Measurements from ENCODE around the gene PVALB. TPM values are rescaled to one million over a fixed set of nuclear protein-coding genes. Genes with fewer than 3 reads are reported as not detected.

The PVALB gene
- total RNA-seq = 3.2 TPM

GRCh38 chr22:36816636-36817524 lies at the start of gene PVALB:
Gene PVALB (minus strand): TSS chr22:36817035. CDS start chr22:36817005, 30 bp downstream.

GRCh38 chr22:36860821-36861659 lies 44.2 kb upstream of the PVALB start, which contains the start of gene NCF4:
Gene NCF4 (plus strand): TSS chr22:36861006. CDS start chr22:36861172, 166 bp downstream.

GRCh38 chr22:36775964-36776669 lies 40.7 kb downstream of the PVALB start, which contains the start of gene IFT27:
Gene IFT27 (minus strand): TSS chr22:36776119. CDS start chr22:36775707, 412 bp downstream.

Other genes with a start within 250 kb of the PVALB start
- 1.4 TPM for gene CACNG2, start 113.3 kb downstream of the PVALB start, total RNA-seq
- gene IFT27, start 40.9 kb downstream of the PVALB start, total RNA-seq = 23.5 TPM
- gene NCF4, start 44.0 kb upstream of the PVALB start, total RNA-seq = 5.1 TPM
- 2.9 TPM for gene CSF2RB, start 96.6 kb upstream of the PVALB start, total RNA-seq
- gene TST, start 202.4 kb upstream of the PVALB start, total RNA-seq = 16.0 TPM
- gene MPST, start 202.7 kb upstream of the PVALB start, total RNA-seq = 33.3 TPM
- 34.6 TPM for gene KCTD17, start 234.7 kb upstream of the PVALB start, total RNA-seq